HepG2 (cell line): ENCODE measurements around the gene RAB11FIP5. TPM values are rescaled to one million over a fixed set of nuclear protein-coding genes. Genes with fewer than 3 reads are reported as not detected.

ENCODE experiments used
- ATAC-seq: fragments of 200-7000 bp; cut with Tn5 transposase; 3 replicates; pipeline ENCODE4 v1.9.1; 2020; ENCODE audit warnings: mild to moderate bottlenecking, moderate library complexity
- BruUV-seq: library from RNA; stranded (reverse); fragments of 400-500 nt; replicated peaks from 2 replicates; lab custom pipeline; 2021; lab: Mats Ljungman, UMichigan
- CTCF ChIA-PET: fragments of 300-600 bp; formaldehyde crosslinking; extraction: SDS; loops from one replicate; lab custom pipeline; 2021; ENCODE audit warnings: low total read pairs, inconsistent platforms, low intra/inter-chr PET ratio; lab: Yijun Ruan, JAX
- POLR2A ChIA-PET: fragments of 350-600 bp; sonication (Branson Sonifier 250); formaldehyde crosslinking; loops from one replicate; lab custom pipeline; 2020; ENCODE audit warnings: antibody characterized with exemption, inconsistent platforms; lab: Yijun Ruan, JAX
- DNase-seq: peaks from one replicate; pipeline ENCODE4 v3.0.0-alpha.2; 2015; ENCODE audit warnings: low spot score
- FAIRE-seq: peaks from 3 replicates; lab custom pipeline; 2011; peaks lifted over from hg19 to GRCh38; lab: Jason Lieb, UNC
- H2AFZ ChIP-seq: one replicate; pipeline ENCODE4 v1.6.1; 2011; ENCODE audit warnings: low read length, inconsistent platforms
- H3K27ac ChIP-seq: fragments of 300-600 bp; 3 replicates; pipeline ENCODE4 v1.8.0; 2011; ENCODE audit warnings: mixed run types, mild to moderate bottlenecking, mixed read lengths, low read length, inconsistent platforms; ENCODE audit not compliant: insufficient read depth; ENCODE audit errors: extremely low read length
- H3K27me3 ChIP-seq, 2 experiments: fragments of 200-600 bp in 1 of 2; 2 replicates in 1 of 2; 3 replicates in 1 of 2; pipeline versions ENCODE4 v1.6.0 to v1.8.0; 2011; ENCODE audit warnings: low read length in 2 of 2, mild to moderate bottlenecking in 2 of 2, moderate library complexity in 2 of 2, inconsistent platforms in 1 of 2; ENCODE audit not compliant: insufficient read depth in 2 of 2, control insufficient read depth in 1 of 2
- H3K36me3 ChIP-seq, 2 experiments: fragments of 200-600 bp in 1 of 2; replicated peaks in 1 of 2; 2 replicates in 1 of 2; 3 replicates in 1 of 2; pipeline versions ENCODE4 v1.5.1 to v1.8.0; 2011; ENCODE audit warnings: low read length in 2 of 2, inconsistent platforms in 1 of 2; ENCODE audit not compliant: insufficient read depth in 2 of 2, control insufficient read depth in 1 of 2
- H3K4me1 ChIP-seq: 2 replicates; pipeline ENCODE4 v1.5.1; 2012; ENCODE audit warnings: low read length, inconsistent platforms; ENCODE audit not compliant: insufficient read depth
- H3K4me2 ChIP-seq: 2 replicates; pipeline ENCODE4 v1.6.0; 2011; ENCODE audit warnings: low read depth, low read length, inconsistent platforms
- H3K4me3 ChIP-seq, 3 experiments: fragments of 200-600 bp in 1 of 3; sonication (generic), shearing (Covaris generic) in 1 of 3; replicated peaks in 1 of 3; 2 replicates each; pipeline ENCODE4 v1.5.1; 2011 to 2016; ENCODE audit warnings: low read length in 3 of 3, inconsistent platforms in 2 of 3, low read depth in 2 of 3, mild to moderate bottlenecking in 2 of 3, control low read depth in 1 of 3, mixed read lengths in 1 of 3; ENCODE audit not compliant: insufficient read depth in 1 of 3
- H3K79me2 ChIP-seq: one replicate; pipeline ENCODE4 v1.6.1; 2011; ENCODE audit warnings: low read length, inconsistent platforms; ENCODE audit not compliant: insufficient read depth
- H3K9ac ChIP-seq: 2 replicates; pipeline ENCODE4 v1.6.0; 2011; ENCODE audit warnings: mild to moderate bottlenecking, low read depth, low read length, inconsistent platforms; ENCODE audit not compliant: insufficient read depth
- H3K9me3 ChIP-seq: 2 replicates; pipeline ENCODE4 v1.5.1; 2012; ENCODE audit warnings: mild to moderate bottlenecking, low read length
- H4K20me1 ChIP-seq: 2 replicates; pipeline ENCODE4 v1.6.0; 2011; ENCODE audit warnings: inconsistent platforms, mild to moderate bottlenecking, low read length, moderate library complexity; ENCODE audit not compliant: insufficient read depth
- AHR ChIP-seq: IDR thresholded peaks from 2 replicates; pipeline ENCODE4 v1.6.1; 2018; ENCODE audit warnings: missing genetic modification reagents, missing compliant biosample characterization
- HOXA7 ChIP-seq: sonication (generic); formaldehyde crosslinking; IDR thresholded peaks from 2 replicates; pipeline ENCODE4 v1.8.1; 2022; ENCODE audit warnings: mild to moderate bottlenecking, missing genetic modification reagents, moderate library complexity
- JUNB ChIP-seq: sonication (generic); formaldehyde crosslinking; IDR thresholded peaks from 2 replicates; pipeline ENCODE4 v1.8.0; 2022; ENCODE audit warnings: missing genetic modification reagents, mild to moderate bottlenecking, borderline replicate concordance
- KLF11 ChIP-seq: IDR thresholded peaks from 2 replicates; pipeline ENCODE4 v1.6.1; 2016; ENCODE audit warnings: missing compliant biosample characterization
- KLF12 ChIP-seq: sonication (generic); formaldehyde crosslinking; IDR thresholded peaks from 2 replicates; pipeline ENCODE4 v1.4.0; 2020; ENCODE audit warnings: missing genetic modification reagents, borderline replicate concordance
- MYC ChIP-seq: sonication (generic); formaldehyde crosslinking; IDR thresholded peaks from 2 replicates; pipeline ENCODE4 v1.9.0; 2021; ENCODE audit warnings: missing genetic modification reagents, borderline replicate concordance
- PHF5A ChIP-seq: IDR thresholded peaks from one replicate; pipeline ENCODE4 v1.6.1; 2018; ENCODE audit warnings: low read depth, missing genetic modification reagents; ENCODE audit not compliant: unreplicated experiment
- SIX4 ChIP-seq: sonication (generic); formaldehyde crosslinking; IDR thresholded peaks from 2 replicates; pipeline ENCODE4 v1.4.0; 2020; ENCODE audit warnings: missing genetic modification reagents
- SMARCC2 ChIP-seq: fragments of 450-650 bp; IDR thresholded peaks from 2 replicates; pipeline ENCODE4 v1.6.1; 2017; ENCODE audit warnings: antibody characterized with exemption, mild to moderate bottlenecking
- SRSF4 ChIP-seq: fragments of 200-400 bp; formaldehyde crosslinking; IDR thresholded peaks from one replicate; pipeline ENCODE4 v1.6.1; 2018; ENCODE audit warnings: mild to moderate bottlenecking, low read depth, low read length, moderate library complexity; ENCODE audit not compliant: poor library complexity, severe bottlenecking
- ZFP82 ChIP-seq: sonication (generic); formaldehyde crosslinking; IDR thresholded peaks from 2 replicates; pipeline ENCODE4 v1.5.1; 2020; ENCODE audit warnings: mild to moderate bottlenecking, missing genetic modification reagents, borderline replicate concordance
- ZKSCAN8 ChIP-seq: IDR thresholded peaks from 2 replicates; pipeline ENCODE4 v1.6.1; 2016; ENCODE audit warnings: borderline replicate concordance, missing genetic modification reagents, missing compliant biosample characterization
- ZNF317 ChIP-seq: sonication (generic); formaldehyde crosslinking; IDR thresholded peaks from 2 replicates; pipeline ENCODE4 v1.5.0; 2020; ENCODE audit warnings: mild to moderate bottlenecking, missing genetic modification reagents
- WGBS: methylation state at CpG from one replicate; pipeline ENCODE4 v1.1.6; 2017; ENCODE audit warnings: low lambda C conversion rate; 5-methylcytosine and 5-hydroxymethylcytosine counted together
- in situ Hi-C: cut with HindIII; loops from 2 replicates; pipeline ENCODE4 v1.10.0; 2017; ENCODE audit warnings: low pct_unique_long_range_greater_than_20kb; ENCODE audit not compliant: extremely low pct_ligation_motif_present
- intact Hi-C: fragments of 100-400 bp; cut with micrococcal nuclease; formaldehyde crosslinking; loops from one replicate; pipeline ENCODE4 v1.10.0; 2022; ENCODE audit not compliant: unreplicated experiment
- polyA plus RNA-seq, 8 experiments: library from polyadenylated mRNA; depleted of rRNA in 3 of 8; stranded (reverse) in 7 of 8; unstranded in 1 of 8; fragments of >200 nt; fragmentation: Illumina TruSeq in 4 of 8; extraction: Trizol in 4 of 8; gene quantifications; 2 replicates each; pipeline versions ENCODE4 v1.2.1 to v1.2.3, GENCODE V29; 2011 to 2016; ENCODE audit warnings: low read depth in 4 of 8, missing spikeins in 1 of 8, mixed read lengths in 1 of 8; ENCODE audit not compliant: insufficient read depth in 1 of 8
- total RNA-seq, 5 experiments: library from RNA; depleted of rRNA; stranded (reverse); fragments of >200 nt; fragmentation: Illumina TruSeq; extraction: Trizol; gene quantifications; 2 replicates each; pipeline ENCODE4 v1.2.3, GENCODE V29; 2016; ENCODE audit warnings: low read depth in 1 of 5
- TF ChIP-seq, protein P1 (sequence below): sonication (generic); formaldehyde crosslinking; IDR thresholded peaks from 2 replicates; pipeline ENCODE4 v1.5.1; 2020; ENCODE audit warnings: missing genetic modification reagents, mild to moderate bottlenecking, borderline replicate concordance

Gene RAB11FIP5
- total and polyA plus RNA-seq, 2 of the 13 experiments (the other 11 are each of a cell fraction or from before 2014, with no cell fraction given) = 9.4 to 22.9 TPM

DNA sequence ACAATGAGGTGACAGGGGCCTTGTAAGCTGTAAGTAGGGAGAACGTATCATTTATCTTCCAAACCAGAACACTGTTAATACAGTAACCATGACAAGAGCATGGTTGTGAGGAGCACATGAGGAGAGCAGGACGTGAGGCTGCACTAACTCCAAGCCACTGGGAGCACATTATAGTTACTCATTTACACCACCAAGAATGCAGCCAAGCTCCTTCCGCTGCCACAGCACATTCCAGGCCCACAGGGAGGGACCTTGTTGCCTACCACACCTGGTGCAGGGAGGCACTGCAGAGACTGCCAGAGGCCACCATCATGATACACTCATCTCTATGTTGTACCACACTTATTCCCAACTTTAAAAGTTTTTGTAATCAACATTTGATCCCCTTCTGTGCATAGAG lies 27.8 kb downstream of the RAB11FIP5 start:
- Histone ChIP-seq H3K27me3 (no peaks in the 10 kb centered on the region), H3K4me1 (peaks cover 9% of the 10 kb centered on the region; the same call in 1 of the 2 replicates), H3K4me3 (no peak overlapping the region), H3K36me3 (peaks cover 40 to 42% of the 10 kb centered on the region in 2 experiments), H4K20me1 (peaks cover 23% of the 10 kb centered on the region; the same call in 1 of the 2 replicates), H2AFZ (no peak overlapping the region), H3K27ac (no peak overlapping the region), H3K79me2 (peaks cover 6% of the 10 kb centered on the region), H3K9me3 (no peaks in the 10 kb centered on the region), H3K9ac (no peak overlapping the region), H3K4me2 (no peak overlapping the region)
- in situ Hi-C loops = loop anchor here (5.0 kb wide), 1 partner anchor 72 kb away; no protein-coding TSS in a partner anchor
- TF ChIP-seq ZNF317 (CRISPR knock-in tag) (0 out of 2 replicates have a peak, but pooled peaks have one; percentile 7), JUNB (CRISPR knock-in tag) (no peak)
- DNase-seq = no peak
- WGBS = 90% methylated on average over 3 of the region's 3 CpGs
- ATAC-seq = no peak
- BruUV-seq = no TSS peak
- intact Hi-C loops = loop anchor here (1.0 kb wide), 3 partner anchors 71 to 92 kb away; no protein-coding TSS in a partner anchor
- CTCF ChIA-PET = interaction anchor here (0.8 to 2.8 kb wide), 9 partner anchors 69 to 175 kb away, joined by 3 to 54 read pairs (median 8); no protein-coding TSS in a partner anchor
- no peak for FAIRE-seq
- POLR2A ChIA-PET = interaction anchor here (1.5 to 1.6 kb wide), 2 partner anchors 14 to 64 kb away, joined by 4 read pairs; partner anchors contain the start of gene SFXN5

DNA sequence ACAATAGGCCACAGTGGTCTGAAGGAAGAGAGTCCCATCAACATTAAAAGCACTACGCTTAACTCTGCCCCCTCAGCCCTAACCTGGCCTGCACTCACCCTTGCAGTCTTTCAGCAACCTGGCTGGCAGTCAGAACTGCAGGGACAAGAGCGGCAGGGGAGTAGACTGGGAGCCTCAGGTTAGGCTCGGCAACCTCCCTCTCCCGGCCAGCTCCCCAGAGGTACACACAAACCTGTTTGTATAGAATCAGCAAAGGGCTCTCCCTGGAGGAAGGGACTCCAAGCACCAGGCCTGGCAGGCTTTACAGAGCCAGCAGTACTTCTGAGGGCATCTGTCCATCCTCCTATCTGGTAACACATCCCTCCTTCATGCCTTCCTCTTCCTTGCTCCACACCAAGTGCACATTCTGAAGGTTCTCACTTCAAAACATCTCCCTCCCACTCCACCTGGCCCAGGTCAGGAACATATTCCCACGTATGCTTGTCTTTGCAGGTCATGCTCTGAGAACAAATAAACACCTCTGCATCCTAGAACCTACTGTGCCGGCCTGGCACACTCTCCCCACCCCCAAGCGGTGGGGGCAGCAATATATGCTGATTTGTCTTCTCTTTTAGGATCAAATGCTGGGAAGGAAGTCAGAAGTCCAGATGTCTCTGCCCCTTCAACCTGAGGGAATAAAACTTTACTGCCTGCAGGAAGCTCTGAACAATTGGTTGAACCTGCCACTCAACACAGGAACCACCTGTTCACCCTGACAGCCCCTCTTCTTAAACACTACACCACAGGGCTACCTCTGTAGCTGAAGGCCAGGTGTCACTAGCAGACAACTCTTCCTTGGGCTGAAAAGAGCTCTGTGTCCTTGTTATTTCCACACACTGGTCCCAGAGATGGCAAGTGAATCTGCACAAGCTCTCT lies 28.6 kb downstream of the RAB11FIP5 start:
- Histone ChIP-seq H3K9ac (no peak overlapping the region), H3K4me2 (no peak overlapping the region), H3K27ac (no peak overlapping the region), H3K36me3 (peaks cover 44 to 48% of the 10 kb centered on the region in 2 experiments), H3K27me3 (no peaks in the 10 kb centered on the region), H3K79me2 (peaks cover 6% of the 10 kb centered on the region), H4K20me1 (peaks cover 23% of the 10 kb centered on the region; the same call in 1 of the 2 replicates), H3K4me1 (peaks cover 6% of the 10 kb centered on the region; the same call in 1 of the 2 replicates), H3K9me3 (no peaks in the 10 kb centered on the region), H2AFZ (no peak overlapping the region), H3K4me3 (no peak overlapping the region)
- no TSS peak for BruUV-seq
- intact Hi-C loops = no loop called here
- ATAC-seq (no peak), FAIRE-seq (no peak), DNase-seq (no peak)
- TF ChIP-seq MYC (CRISPR knock-in tag) (no peak), SIX4 (CRISPR knock-in tag) (no peak), KLF12 (CRISPR knock-in tag) (no peak), SRSF4 (no peak), AHR (no peak), PHF5A (CRISPR knock-in tag) (no peak), KLF11 (CRISPR knock-in tag) (no peak), ZFP82 (CRISPR knock-in tag) (no peak), ZKSCAN8 (CRISPR knock-in tag) (no peak), SMARCC2 (no peak), HOXA7 (no peak)
- TF ChIP-seq, protein P1, sequence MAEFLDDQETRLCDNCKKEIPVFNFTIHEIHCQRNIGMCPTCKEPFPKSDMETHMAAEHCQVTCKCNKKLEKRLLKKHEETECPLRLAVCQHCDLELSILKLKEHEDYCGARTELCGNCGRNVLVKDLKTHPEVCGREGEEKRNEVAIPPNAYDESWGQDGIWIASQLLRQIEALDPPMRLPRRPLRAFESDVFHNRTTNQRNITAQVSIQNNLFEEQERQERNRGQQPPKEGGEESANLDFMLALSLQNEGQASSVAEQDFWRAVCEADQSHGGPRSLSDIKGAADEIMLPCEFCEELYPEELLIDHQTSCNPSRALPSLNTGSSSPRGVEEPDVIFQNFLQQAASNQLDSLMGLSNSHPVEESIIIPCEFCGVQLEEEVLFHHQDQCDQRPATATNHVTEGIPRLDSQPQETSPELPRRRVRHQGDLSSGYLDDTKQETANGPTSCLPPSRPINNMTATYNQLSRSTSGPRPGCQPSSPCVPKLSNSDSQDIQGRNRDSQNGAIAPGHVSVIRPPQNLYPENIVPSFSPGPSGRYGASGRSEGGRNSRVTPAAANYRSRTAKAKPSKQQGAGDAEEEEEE = no peak
- POLR2A ChIA-PET = no interaction called here
- CTCF ChIA-PET = interaction anchor here (1.9 to 2.8 kb wide), 4 partner anchors 72 to 176 kb away, joined by 4 to 54 read pairs (median 26); no protein-coding TSS in a partner anchor
- in situ Hi-C loops = no loop called here
- WGBS = 94% methylated on average over 7 of the region's 7 CpGs
